HepG2 (cell line): ENCODE results near the gene TPX2. TPM values are rescaled to one million over a fixed set of nuclear protein-coding genes. Genes with fewer than 3 reads are reported as not detected.

Source experiments
- CBX5 ChIP-seq: sonication (generic); formaldehyde crosslinking; IDR thresholded peaks from 2 replicates; pipeline ENCODE4 v1.4.0; 2020; ENCODE audit warnings: missing genetic modification reagents, borderline replicate concordance
- FOXM1 ChIP-seq: sonication (generic); formaldehyde crosslinking; IDR thresholded peaks from 2 replicates; pipeline ENCODE4 v1.5.0; 2020; ENCODE audit warnings: missing genetic modification reagents
- HNRNPH1 ChIP-seq: fragments of 200-400 bp; formaldehyde crosslinking; optimal IDR thresholded peaks from 2 replicates; pipeline ENCODE3; 2017; ENCODE audit warnings: mild to moderate bottlenecking, low read depth, low read length
- HNRNPK ChIP-seq: fragments of 200-400 bp; formaldehyde crosslinking; IDR thresholded peaks from 2 replicates; pipeline ENCODE4 v1.6.1; 2018; ENCODE audit warnings: low read length, low read depth, moderate library complexity, mild to moderate bottlenecking; ENCODE audit not compliant: poor library complexity, severe bottlenecking
- MED8 ChIP-seq: sonication (generic); formaldehyde crosslinking; IDR thresholded peaks from 2 replicates; pipeline ENCODE4 v1.8.1; 2023; ENCODE audit warnings: mild to moderate bottlenecking, missing genetic modification reagents; ENCODE audit not compliant: insufficient replicate concordance
- NR2F1 ChIP-seq, 2 experiments: fragments of 450-650 bp in 1 of 2; formaldehyde crosslinking in 1 of 2; IDR thresholded peaks; 2 replicates each; pipeline versions ENCODE4 v1.5.0 to v1.6.1; 2016 to 2020; ENCODE audit warnings: mild to moderate bottlenecking in 1 of 2, missing compliant biosample characterization in 1 of 2, missing genetic modification reagents in 1 of 2, moderate library complexity in 1 of 2
- TAF1 ChIP-seq: sonication (generic); formaldehyde crosslinking; IDR thresholded peaks from 2 replicates; pipeline ENCODE4 v1.4.0; 2020; ENCODE audit warnings: missing genetic modification reagents
- ZEB1 ChIP-seq: IDR thresholded peaks from 2 replicates; pipeline ENCODE4 v1.6.1; 2012; ENCODE audit warnings: mild to moderate bottlenecking, low read depth, inconsistent platforms; ENCODE audit not compliant: insufficient replicate concordance
- ZNF121 ChIP-seq: sonication (generic); formaldehyde crosslinking; IDR thresholded peaks from 2 replicates; pipeline ENCODE4 v1.5.0; 2020; ENCODE audit warnings: mild to moderate bottlenecking, missing genetic modification reagents
- ZNF24 ChIP-seq: fragments of 450-650 bp; IDR thresholded peaks from 2 replicates; pipeline ENCODE4 v1.6.1; 2017; ENCODE audit warnings: antibody characterized with exemption, mild to moderate bottlenecking
- ZNF333 ChIP-seq: sonication (generic); formaldehyde crosslinking; IDR thresholded peaks from 2 replicates; pipeline ENCODE4 v1.4.0; 2020; ENCODE audit warnings: mild to moderate bottlenecking, missing genetic modification reagents, borderline replicate concordance
- ZNF350 ChIP-seq: sonication (generic); formaldehyde crosslinking; IDR thresholded peaks from 2 replicates; pipeline ENCODE4 v1.4.0; 2020; ENCODE audit warnings: mild to moderate bottlenecking, low read depth, missing genetic modification reagents, borderline replicate concordance
- ZNF569 ChIP-seq: sonication (generic); formaldehyde crosslinking; IDR thresholded peaks from 2 replicates; pipeline ENCODE4 v1.5.0; 2020; ENCODE audit warnings: mild to moderate bottlenecking, missing genetic modification reagents, moderate library complexity, borderline replicate concordance
- ZNF598 ChIP-seq: sonication (generic); formaldehyde crosslinking; IDR thresholded peaks from 2 replicates; pipeline ENCODE4 v1.5.1; 2020; ENCODE audit warnings: mild to moderate bottlenecking, missing genetic modification reagents, borderline replicate concordance
- ZNF841 ChIP-seq: sonication (generic); formaldehyde crosslinking; IDR thresholded peaks from 2 replicates; pipeline ENCODE4 v1.8.1; 2023; ENCODE audit warnings: missing genetic modification reagents, borderline replicate concordance
- ZNF850 ChIP-seq: sonication (generic); formaldehyde crosslinking; conservative IDR thresholded peaks from 2 replicates; pipeline ENCODE4 v1.9.0; 2021; ENCODE audit warnings: mild to moderate bottlenecking, missing genetic modification reagents
- polyA plus RNA-seq, 8 experiments: library from polyadenylated mRNA; depleted of rRNA in 3 of 8; stranded (reverse) in 7 of 8; unstranded in 1 of 8; fragments of >200 nt; fragmentation: Illumina TruSeq in 4 of 8; extraction: Trizol in 4 of 8; gene quantifications; 2 replicates each; pipeline versions ENCODE4 v1.2.1 to v1.2.3, GENCODE V29; 2011 to 2016; ENCODE audit warnings: low read depth in 4 of 8, missing spikeins in 1 of 8, mixed read lengths in 1 of 8; ENCODE audit not compliant: insufficient read depth in 1 of 8
- total RNA-seq, 5 experiments: library from RNA; depleted of rRNA; stranded (reverse); fragments of >200 nt; fragmentation: Illumina TruSeq; extraction: Trizol; gene quantifications; 2 replicates each; pipeline ENCODE4 v1.2.3, GENCODE V29; 2016; ENCODE audit warnings: low read depth in 1 of 5
- TF ChIP-seq, protein P1 (sequence below): sonication (generic); formaldehyde crosslinking; IDR thresholded peaks from 2 replicates; pipeline ENCODE4 v1.5.1; 2020; ENCODE audit warnings: mild to moderate bottlenecking, missing genetic modification reagents, borderline replicate concordance
- TF ChIP-seq, protein P2 (sequence below): IDR thresholded peaks from 2 replicates; pipeline ENCODE4 v1.6.1; 2016; ENCODE audit warnings: missing compliant biosample characterization, missing genetic modification reagents, borderline replicate concordance
- TF ChIP-seq, protein P3 (sequence below): sonication (generic); formaldehyde crosslinking; IDR thresholded peaks from 2 replicates; pipeline ENCODE4 v1.5.0; 2020; ENCODE audit warnings: mild to moderate bottlenecking, missing genetic modification reagents

Gene TPX2
- total and polyA plus RNA-seq, 2 of the 13 experiments (the other 11 are each of a cell fraction or from before 2014, with no cell fraction given) = 34.3 to 124 TPM

DNA sequence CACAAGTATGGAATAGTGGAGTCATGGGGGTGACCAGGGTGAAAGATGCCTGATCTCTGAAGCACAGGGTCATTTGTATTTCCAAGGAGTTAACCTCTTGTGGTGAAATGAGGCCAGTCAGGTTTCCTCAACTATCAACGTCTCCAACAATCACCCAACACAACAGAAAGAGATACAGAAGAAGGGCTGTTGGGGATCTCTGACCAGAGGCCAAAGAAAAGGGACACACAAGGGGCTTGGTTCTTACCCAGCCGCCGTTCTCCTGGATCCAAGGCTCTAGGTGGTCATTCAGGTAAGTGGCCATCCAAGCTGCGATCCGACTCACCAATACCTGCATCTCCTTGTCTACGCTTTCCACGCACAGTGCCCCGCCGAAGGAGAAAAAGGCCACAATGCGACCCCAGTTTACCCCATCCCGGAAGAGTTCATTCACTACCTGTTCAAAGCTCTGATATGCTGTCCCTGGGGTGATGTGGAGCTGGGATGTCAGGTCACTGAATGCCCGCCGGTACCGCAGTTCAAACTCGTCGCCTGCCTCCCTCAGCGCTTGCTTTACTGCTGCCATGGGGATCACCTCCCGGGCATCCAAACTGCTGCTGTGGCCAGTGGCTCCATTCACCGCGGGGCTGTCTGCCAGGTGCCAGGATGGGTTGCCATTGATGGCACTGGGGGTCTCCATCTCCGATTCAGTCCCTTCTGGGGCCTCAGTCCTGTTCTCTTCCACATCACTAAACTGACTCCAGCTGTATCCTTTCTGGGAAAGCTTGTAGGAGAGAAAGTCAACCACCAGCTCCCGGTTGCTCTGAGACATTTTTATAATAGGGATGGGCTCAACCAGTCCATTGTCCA, 17.5 kb upstream of the TPX2 start (continued):
- TF ChIP-seq, protein P1, sequence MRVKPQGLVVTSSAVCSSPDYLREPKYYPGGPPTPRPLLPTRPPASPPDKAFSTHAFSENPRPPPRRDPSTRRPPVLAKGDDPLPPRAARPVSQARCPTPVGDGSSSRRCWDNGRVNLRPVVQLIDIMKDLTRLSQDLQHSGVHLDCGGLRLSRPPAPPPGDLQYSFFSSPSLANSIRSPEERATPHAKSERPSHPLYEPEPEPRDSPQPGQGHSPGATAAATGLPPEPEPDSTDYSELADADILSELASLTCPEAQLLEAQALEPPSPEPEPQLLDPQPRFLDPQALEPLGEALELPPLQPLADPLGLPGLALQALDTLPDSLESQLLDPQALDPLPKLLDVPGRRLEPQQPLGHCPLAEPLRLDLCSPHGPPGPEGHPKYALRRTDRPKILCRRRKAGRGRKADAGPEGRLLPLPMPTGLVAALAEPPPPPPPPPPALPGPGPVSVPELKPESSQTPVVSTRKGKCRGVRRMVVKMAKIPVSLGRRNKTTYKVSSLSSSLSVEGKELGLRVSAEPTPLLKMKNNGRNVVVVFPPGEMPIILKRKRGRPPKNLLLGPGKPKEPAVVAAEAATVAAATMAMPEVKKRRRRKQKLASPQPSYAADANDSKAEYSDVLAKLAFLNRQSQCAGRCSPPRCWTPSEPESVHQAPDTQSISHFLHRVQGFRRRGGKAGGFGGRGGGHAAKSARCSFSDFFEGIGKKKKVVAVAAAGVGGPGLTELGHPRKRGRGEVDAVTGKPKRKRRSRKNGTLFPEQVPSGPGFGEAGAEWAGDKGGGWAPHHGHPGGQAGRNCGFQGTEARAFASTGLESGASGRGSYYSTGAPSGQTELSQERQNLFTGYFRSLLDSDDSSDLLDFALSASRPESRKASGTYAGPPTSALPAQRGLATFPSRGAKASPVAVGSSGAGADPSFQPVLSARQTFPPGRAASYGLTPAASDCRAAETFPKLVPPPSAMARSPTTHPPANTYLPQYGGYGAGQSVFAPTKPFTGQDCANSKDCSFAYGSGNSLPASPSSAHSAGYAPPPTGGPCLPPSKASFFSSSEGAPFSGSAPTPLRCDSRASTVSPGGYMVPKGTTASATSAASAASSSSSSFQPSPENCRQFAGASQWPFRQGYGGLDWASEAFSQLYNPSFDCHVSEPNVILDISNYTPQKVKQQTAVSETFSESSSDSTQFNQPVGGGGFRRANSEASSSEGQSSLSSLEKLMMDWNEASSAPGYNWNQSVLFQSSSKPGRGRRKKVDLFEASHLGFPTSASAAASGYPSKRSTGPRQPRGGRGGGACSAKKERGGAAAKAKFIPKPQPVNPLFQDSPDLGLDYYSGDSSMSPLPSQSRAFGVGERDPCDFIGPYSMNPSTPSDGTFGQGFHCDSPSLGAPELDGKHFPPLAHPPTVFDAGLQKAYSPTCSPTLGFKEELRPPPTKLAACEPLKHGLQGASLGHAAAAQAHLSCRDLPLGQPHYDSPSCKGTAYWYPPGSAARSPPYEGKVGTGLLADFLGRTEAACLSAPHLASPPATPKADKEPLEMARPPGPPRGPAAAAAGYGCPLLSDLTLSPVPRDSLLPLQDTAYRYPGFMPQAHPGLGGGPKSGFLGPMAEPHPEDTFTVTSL (CRISPR knock-in tag) = no peak
- TF ChIP-seq TAF1 (CRISPR knock-in tag) (peak; percentile 48; the same call in 1 of the 2 replicates), HNRNPH1 (peak; percentile 87), ZEB1 (peak; percentile 41), CBX5 (CRISPR knock-in tag) (no peak), ZNF598 (CRISPR knock-in tag) (no peak), NR2F1 (CRISPR knock-in tag; IDR thresholded peaks at IDR 0.05) (0 out of 4 replicates have a peak, but pooled peaks of 1 of the 2 experiments have one; percentile 14), ZNF841 (no peak), ZNF350 (CRISPR knock-in tag) (peak; percentile 23; the same call in 1 of the 2 replicates), ZNF569 (CRISPR knock-in tag) (0 out of 2 replicates have a peak, but pooled peaks have one; percentile 79), ZNF121 (no peak), ZNF850 (CRISPR knock-in tag) (no peak), ZNF333 (CRISPR knock-in tag) (0 out of 2 replicates have a peak, but pooled peaks have one; percentile 26), MED8 (no peak), ZNF24 (no peak), HNRNPK (no peak), FOXM1 (no peak)
- TF ChIP-seq, protein P2, sequence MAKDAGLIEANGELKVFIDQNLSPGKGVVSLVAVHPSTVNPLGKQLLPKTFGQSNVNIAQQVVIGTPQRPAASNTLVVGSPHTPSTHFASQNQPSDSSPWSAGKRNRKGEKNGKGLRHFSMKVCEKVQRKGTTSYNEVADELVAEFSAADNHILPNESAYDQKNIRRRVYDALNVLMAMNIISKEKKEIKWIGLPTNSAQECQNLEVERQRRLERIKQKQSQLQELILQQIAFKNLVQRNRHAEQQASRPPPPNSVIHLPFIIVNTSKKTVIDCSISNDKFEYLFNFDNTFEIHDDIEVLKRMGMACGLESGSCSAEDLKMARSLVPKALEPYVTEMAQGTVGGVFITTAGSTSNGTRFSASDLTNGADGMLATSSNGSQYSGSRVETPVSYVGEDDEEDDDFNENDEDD = no peak
- TF ChIP-seq, protein P3, sequence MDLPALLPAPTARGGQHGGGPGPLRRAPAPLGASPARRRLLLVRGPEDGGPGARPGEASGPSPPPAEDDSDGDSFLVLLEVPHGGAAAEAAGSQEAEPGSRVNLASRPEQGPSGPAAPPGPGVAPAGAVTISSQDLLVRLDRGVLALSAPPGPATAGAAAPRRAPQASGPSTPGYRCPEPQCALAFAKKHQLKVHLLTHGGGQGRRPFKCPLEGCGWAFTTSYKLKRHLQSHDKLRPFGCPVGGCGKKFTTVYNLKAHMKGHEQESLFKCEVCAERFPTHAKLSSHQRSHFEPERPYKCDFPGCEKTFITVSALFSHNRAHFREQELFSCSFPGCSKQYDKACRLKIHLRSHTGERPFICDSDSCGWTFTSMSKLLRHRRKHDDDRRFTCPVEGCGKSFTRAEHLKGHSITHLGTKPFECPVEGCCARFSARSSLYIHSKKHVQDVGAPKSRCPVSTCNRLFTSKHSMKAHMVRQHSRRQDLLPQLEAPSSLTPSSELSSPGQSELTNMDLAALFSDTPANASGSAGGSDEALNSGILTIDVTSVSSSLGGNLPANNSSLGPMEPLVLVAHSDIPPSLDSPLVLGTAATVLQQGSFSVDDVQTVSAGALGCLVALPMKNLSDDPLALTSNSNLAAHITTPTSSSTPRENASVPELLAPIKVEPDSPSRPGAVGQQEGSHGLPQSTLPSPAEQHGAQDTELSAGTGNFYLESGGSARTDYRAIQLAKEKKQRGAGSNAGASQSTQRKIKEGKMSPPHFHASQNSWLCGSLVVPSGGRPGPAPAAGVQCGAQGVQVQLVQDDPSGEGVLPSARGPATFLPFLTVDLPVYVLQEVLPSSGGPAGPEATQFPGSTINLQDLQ (CRISPR knock-in tag) = 0 out of 2 replicates have a peak, but pooled peaks have one; percentile 54
